Neural progenitor cell (in vitro differentiated cells): ENCODE results near the gene DOLK.

Experiments
- CTCF ChIP-seq: fragments of 200-600 bp; sonication (generic); IDR thresholded peaks from 2 replicates; pipeline ENCODE4 v1.5.1; 2017; ENCODE audit warnings: antibody characterized with exemption, mild to moderate bottlenecking
- EZH2 ChIP-seq: fragments of 200-600 bp; sonication (generic); IDR thresholded peaks from 2 replicates; pipeline ENCODE4 v1.6.1; 2017; ENCODE audit warnings: antibody characterized with exemption, mild to moderate bottlenecking, moderate library complexity
- EZH2phosphoT487 ChIP-seq: fragments of 200-600 bp; sonication (generic); IDR thresholded peaks from 2 replicates; pipeline ENCODE4 v1.6.1; 2017; ENCODE audit warnings: antibody characterized with exemption

GRCh38 chr9:128898845-128899565 is 48.4 kb downstream of the DOLK start:
- TF ChIP-seq EZH2 (no peak), CTCF (no peak), EZH2phosphoT487 (no peak)
